Right atrium auricular region (tissue), 2 donors: ENCODE results near the gene SWT1. TPM values are rescaled to one million over a fixed set of nuclear protein-coding genes. Genes with fewer than 3 reads are reported as not detected.
"Not testable (repeated sequence)": the region's sequence is repeated elsewhere in the genome, so short reads cannot be mapped to it uniquely, and the experiment has no call there.

Experiments
- DNase-seq: peaks from one replicate; pipeline ENCODE4 v3.0.0-alpha.2; 2019; ENCODE audit warnings: low spot score
- H3K27ac ChIP-seq, 2 donors: fragments of 200-600 bp; sonication (generic); 1 replicate in 1 of 2; 2 replicates in 1 of 2; pipeline ENCODE4 v1.5.1; 2016 to 2019
- H3K27me3 ChIP-seq, 2 donors: fragments of 200-600 bp; sonication (generic); one replicate each; pipeline versions ENCODE4 v1.5.1 to v1.6.0; 2017 to 2019
- H3K36me3 ChIP-seq: fragments of 200-600 bp; sonication (generic); one replicate; pipeline ENCODE4 v1.5.1; 2016
- H3K4me1 ChIP-seq, 2 donors: fragments of 200-600 bp; sonication (generic); one replicate each; pipeline versions ENCODE4 v1.5.1 to v1.6.0; 2017 to 2019
- H3K4me3 ChIP-seq, 2 donors: fragments of 200-600 bp; sonication (generic); 1 replicate in 1 of 2; 2 replicates in 1 of 2; pipeline ENCODE4 v1.5.1; 2017 to 2019; ENCODE audit warnings: mild to moderate bottlenecking in 1 of 2, moderate library complexity in 1 of 2
- H3K9me3 ChIP-seq, 2 donors: fragments of 200-600 bp; sonication (generic); one replicate each; pipeline ENCODE4 v1.5.1; 2019
- total RNA-seq, 2 donors: library from RNA; depleted of rRNA; stranded (reverse); fragments of >200 nt; gene quantifications; one replicate each; pipeline ENCODE4 v1.1.0, GENCODE V29; 2016
- TF ChIP-seq, protein P1 (sequence below), 2 donors: fragments of 200-600 bp; sonication (generic); IDR thresholded peaks; one replicate each; pipeline ENCODE4 v1.5.1; 2019; ENCODE audit warnings: antibody characterized with exemption in 2 of 2

Gene SWT1
- total RNA-seq, 2 donors from 2014 or later, result 4.9 to 6.2 TPM

DNA sequence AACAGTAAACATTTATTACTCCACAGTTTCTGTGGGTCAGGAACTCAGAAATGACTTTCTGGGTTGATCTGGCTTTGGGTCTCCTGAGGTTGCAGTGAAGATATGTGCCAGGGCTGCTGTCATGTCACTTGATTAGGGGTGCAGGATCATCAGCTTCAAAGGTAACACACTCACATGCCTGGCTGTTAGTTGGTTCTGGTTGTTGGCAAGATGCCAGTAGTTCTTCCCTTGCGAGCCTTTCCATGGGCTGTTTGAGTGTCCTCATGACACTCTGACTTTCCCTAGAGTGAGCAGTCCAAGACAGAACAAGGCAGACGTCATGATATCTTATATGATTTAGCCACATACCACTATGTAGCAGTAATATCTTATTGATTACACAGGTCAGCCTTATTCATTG, 1.8 kb downstream of the SWT1 start:
- no peaks in the 10 kb centered on the region for H3K9me3 ChIP-seq
- H3K27ac ChIP-seq, result no peak overlapping the region
- no peak overlapping the region for H3K4me3 ChIP-seq
- TF ChIP-seq, protein P1, sequence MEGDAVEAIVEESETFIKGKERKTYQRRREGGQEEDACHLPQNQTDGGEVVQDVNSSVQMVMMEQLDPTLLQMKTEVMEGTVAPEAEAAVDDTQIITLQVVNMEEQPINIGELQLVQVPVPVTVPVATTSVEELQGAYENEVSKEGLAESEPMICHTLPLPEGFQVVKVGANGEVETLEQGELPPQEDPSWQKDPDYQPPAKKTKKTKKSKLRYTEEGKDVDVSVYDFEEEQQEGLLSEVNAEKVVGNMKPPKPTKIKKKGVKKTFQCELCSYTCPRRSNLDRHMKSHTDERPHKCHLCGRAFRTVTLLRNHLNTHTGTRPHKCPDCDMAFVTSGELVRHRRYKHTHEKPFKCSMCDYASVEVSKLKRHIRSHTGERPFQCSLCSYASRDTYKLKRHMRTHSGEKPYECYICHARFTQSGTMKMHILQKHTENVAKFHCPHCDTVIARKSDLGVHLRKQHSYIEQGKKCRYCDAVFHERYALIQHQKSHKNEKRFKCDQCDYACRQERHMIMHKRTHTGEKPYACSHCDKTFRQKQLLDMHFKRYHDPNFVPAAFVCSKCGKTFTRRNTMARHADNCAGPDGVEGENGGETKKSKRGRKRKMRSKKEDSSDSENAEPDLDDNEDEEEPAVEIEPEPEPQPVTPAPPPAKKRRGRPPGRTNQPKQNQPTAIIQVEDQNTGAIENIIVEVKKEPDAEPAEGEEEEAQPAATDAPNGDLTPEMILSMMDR (IDR thresholded peaks at IDR 0.05), result no peak
- DNase-seq, result no peak
- H3K4me1 ChIP-seq, result peaks cover 0 to 31% of the 10 kb centered on the region in 2 donors
- no peaks in the 10 kb centered on the region for H3K27me3 ChIP-seq
- peaks cover 5% of the 10 kb centered on the region for H3K36me3 ChIP-seq

DNA sequence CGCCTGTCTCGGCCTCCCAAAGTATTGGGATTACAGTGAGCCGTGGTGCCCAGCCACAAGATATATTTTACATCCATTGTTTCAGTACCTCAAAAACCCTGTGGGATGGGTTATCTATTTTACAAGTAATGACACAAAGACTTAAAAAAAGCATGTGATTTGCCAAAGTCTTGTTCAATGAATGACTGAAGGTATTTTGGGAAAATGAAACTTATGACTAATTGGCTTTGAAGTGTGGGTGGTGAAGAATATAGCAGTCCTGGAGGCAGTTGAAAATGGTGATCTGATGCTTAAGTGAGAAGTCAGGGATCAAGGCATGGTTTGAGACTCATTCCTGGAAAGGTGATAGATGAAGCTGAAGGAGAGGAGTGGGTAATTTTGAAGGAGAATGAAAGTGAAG, 3.0 kb downstream of the SWT1 start:
- H3K4me1 ChIP-seq, result peaks cover 0 to 25% of the 10 kb centered on the region in 2 donors
- no peak for DNase-seq
- TF ChIP-seq, protein P1 (IDR thresholded peaks at IDR 0.05), result no peak
- H3K27me3 ChIP-seq, result no peaks in the 10 kb centered on the region
- H3K27ac ChIP-seq, result no peak overlapping the region
- no peak overlapping the region for H3K4me3 ChIP-seq
- no peaks in the 10 kb centered on the region for H3K9me3 ChIP-seq
- H3K36me3 ChIP-seq, result peaks cover 5% of the 10 kb centered on the region

DNA sequence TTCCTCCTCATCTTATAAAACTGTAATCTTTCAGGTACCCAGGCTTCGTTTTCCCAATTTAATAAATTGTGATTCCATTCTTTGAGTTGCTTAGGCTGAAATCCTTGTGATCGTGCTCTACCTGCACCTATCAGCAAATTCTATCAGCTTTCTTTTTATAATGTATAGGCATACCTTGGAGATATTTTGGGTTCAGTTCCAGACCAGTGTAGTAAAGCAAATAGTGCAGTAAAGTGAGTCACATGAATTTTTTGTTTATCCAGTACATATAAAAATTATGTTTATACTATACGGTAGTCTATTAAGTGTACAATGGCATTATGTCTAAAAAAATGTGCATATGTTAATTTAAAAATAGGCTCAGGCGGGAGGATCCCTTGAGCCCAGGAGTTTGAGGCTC, 5.5 kb downstream of the SWT1 start:
- H3K36me3 ChIP-seq, result peaks cover 17% of the 10 kb centered on the region
- TF ChIP-seq, protein P1 (IDR thresholded peaks at IDR 0.05), result no peak
- H3K4me3 ChIP-seq, result no peak overlapping the region
- H3K27ac ChIP-seq, result no peak overlapping the region
- no peaks in the 10 kb centered on the region for H3K27me3 ChIP-seq
- peaks cover 0 to 14% of the 10 kb centered on the region in 2 donors for H3K4me1 ChIP-seq
- no peak for DNase-seq
- H3K9me3 ChIP-seq, result no peaks in the 10 kb centered on the region

DNA sequence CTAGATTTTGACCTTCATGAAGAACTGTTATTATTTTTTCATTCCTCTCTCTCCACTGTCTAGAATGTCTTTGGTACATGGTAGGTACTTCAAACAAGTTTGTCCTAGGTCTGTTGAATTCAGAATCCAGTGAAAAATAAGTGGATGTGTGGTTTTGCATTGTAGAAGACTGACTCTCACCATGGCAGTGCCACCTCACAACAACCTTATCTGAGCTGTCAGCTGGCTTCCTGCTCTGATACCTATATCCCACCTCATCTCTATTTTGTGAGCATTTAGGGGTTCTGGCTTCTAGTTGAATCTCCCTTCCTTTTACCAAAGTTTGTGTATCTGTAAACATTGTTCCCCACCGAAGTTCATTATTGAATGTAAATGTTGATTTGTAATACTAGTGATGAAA, 9.1 kb downstream of the SWT1 start:
- DNase-seq, result no peak
- Histone ChIP-seq H3K4me1 (no peaks in the 10 kb centered on the region), H3K27ac (no peak overlapping the region), H3K4me3 (no peak overlapping the region), H3K36me3 (peaks cover 19% of the 10 kb centered on the region), H3K27me3 (no peaks in the 10 kb centered on the region), H3K9me3 (no peaks in the 10 kb centered on the region)
- TF ChIP-seq, protein P1 (IDR thresholded peaks at IDR 0.05), result no peak

DNA sequence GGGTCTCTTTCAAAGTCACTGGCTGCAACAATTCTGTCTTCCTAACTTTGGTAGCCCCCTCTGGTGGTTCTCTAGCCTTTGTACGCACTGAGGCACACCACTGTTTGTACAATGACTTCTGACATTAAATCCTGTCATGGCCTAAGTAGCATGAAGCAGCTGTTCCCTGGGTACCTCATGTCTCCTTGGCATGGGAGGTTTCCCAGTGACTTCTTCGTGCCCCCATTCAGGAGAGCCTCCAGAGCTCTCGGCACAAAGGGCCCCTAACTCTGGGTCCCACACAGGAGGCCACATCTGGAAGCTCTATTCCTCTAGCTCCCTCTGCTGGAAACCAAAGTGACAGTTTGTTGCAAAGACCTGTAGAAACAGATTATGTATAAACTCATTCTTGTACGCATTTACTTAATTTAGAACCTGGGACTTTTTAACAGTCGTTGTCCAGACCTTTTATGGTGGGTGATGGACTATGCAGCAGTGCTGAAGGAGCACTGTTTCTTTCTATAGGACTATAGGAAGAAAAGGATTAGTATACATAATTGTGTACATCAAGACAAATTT, 13.4 kb downstream of the SWT1 start:
- Histone ChIP-seq H3K36me3 (peaks cover 17% of the 10 kb centered on the region), H3K27me3 (no peaks in the 10 kb centered on the region), H3K27ac (no peak overlapping the region), H3K9me3 (no peaks in the 10 kb centered on the region), H3K4me3 (no peak overlapping the region), H3K4me1 (no peaks in the 10 kb centered on the region)
- TF ChIP-seq, protein P1 (IDR thresholded peaks at IDR 0.05), result peak; percentile 52 to 71
- no peak for DNase-seq

DNA sequence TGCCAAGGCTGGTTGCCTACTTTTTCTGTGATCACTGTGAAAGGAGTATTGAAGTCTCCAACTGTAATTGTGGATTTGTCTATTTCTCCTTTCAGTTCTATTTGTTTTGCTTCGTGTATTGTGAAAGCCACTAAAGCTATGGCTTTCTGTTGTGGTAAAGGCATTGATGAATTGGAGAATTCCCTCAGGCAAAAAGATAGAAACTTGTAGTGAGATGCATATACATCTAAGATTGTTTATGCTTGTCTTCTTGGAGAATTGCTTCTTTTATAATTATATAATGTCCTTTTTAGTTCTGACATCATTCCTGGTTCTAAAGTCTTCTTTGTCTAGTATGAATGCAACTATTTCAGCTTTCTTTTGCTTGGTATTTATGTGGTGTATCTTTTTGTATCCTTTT, 36.8 kb downstream of the SWT1 start:
- Histone ChIP-seq H3K27ac (no peak overlapping the region), H3K9me3 (peaks cover 0 to 4% of the 10 kb centered on the region in 2 donors), H3K4me3 (no peak overlapping the region), H3K27me3 (no peaks in the 10 kb centered on the region), H3K36me3 (no peaks in the 10 kb centered on the region), H3K4me1 (no peaks in the 10 kb centered on the region)
- TF ChIP-seq, protein P1 (IDR thresholded peaks at IDR 0.05), result no peak
- DNase-seq, result no peak

DNA sequence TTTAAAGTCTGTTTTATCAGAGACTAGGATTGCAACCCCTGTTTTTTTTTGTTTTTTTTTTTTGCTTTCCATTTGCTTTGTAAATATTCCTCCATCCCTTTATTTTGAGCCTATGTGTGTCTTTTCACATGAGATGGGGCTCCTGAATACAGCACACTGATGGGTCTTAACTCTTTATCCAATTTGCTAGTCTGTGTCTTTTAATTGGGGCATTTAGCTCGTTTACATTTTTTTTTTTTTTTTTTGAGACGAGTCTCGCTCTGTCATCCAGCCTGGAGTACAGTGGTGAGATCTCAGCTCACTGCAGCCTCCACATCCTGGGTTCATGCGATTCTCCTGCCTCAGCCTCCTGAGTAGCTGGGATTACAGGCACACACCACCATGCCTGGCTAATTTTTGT, 41.7 kb downstream of the SWT1 start:
- H3K27me3 ChIP-seq, H3K36me3 ChIP-seq, H3K27ac ChIP-seq, H3K4me3 ChIP-seq, DNase-seq, H3K4me1 ChIP-seq, H3K9me3 ChIP-seq: not testable (repeated sequence)
